Measurements from ENCODE around the gene PAPSS1.

The PAPSS1 gene

DNA sequence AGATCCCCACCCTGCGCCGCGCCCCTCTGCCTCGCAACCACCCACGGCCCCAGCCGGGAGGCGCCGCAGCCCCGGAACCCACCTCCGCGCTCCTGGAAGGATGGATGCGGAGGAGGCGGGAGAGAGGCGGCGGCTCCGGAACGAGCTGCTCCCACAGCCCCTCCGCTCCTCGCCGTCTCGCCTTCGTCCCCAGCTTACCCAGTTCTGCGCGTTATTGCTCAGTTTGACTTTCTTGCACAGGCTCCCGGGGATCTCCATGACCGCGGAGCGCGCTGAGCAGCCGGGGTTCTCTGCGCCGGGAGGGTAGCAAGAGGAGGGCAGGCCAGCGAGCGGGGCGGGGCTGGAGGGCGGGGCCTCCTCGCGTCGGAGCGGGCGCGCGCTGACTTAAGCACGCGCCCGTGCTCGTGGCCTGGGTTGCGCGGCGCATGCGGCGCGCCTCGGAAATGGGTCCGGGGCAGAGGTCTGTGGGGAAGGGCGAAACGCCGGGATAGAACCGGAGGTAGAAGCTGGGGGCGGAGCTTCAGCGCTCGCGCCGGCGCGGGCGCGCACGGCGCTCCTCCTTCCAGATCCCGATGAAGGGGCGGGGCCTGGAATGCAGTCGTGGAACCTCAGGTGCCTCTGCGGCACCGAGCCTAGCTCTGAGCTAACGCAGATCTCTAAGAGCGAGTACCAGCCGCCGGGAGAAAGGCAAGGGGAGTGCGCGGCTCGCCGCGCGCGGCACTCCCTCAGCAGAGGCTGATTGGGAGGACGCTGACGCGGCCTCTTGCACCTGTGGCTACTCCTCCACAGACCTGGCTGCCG is at the start of gene PAPSS1:
Gene PAPSS1, minus strand, starts transcription at position 313 of the 801 bp plus-strand sequence. Its CDS starts 55 bp downstream, at position 258.
- Mint-ChIP-seq H3K27ac (peak within 1 kb of the TSS; percentile 96), H3K4me1 (peaks cover 22 to 35% of the 10 kb centered on the region in 2 donors)
- peak; percentile 89 to 91 for ATAC-seq (replicated peaks)

GRCh38 chr4:107760281-107760947 is 40.4 kb upstream of the PAPSS1 start:
- Mint-ChIP-seq H3K27ac (no peak overlapping the region), H3K4me1 (peaks cover 9 to 11% of the 10 kb centered on the region in 2 donors), H3K9me3 (no peaks in the 10 kb centered on the region), H3K27me3 (peaks cover 0 to 9% of the 10 kb centered on the region in 2 donors), H3K36me3 (peaks cover 0 to 1% of the 10 kb centered on the region in 2 donors), H3K4me3 (no peak overlapping the region)
- ATAC-seq (replicated peaks), result no peak
- no peak for DNase-seq

More for the DNA sequence above, at the start of gene PAPSS1:
- Mint-ChIP-seq H3K36me3 (peaks cover 8 to 13% of the 10 kb centered on the region in 2 donors), H3K27me3 (peaks cover 4 to 6% of the 10 kb centered on the region in 2 donors), H3K9me3 (no peaks in the 10 kb centered on the region), H3K4me3 (peak within 1 kb of the TSS; percentile 96 to 97)
- DNase-seq, result peak; percentile 91

- no peak for ATAC-seq (replicated peaks)
- Mint-ChIP-seq H3K27ac (no peak overlapping the region), H3K27me3 (peaks cover 4 to 6% of the 10 kb centered on the region in 2 donors)
Observed at GRCh38 chr4:107757864-107758476, 37.9 kb upstream of the PAPSS1 start.

DNA sequence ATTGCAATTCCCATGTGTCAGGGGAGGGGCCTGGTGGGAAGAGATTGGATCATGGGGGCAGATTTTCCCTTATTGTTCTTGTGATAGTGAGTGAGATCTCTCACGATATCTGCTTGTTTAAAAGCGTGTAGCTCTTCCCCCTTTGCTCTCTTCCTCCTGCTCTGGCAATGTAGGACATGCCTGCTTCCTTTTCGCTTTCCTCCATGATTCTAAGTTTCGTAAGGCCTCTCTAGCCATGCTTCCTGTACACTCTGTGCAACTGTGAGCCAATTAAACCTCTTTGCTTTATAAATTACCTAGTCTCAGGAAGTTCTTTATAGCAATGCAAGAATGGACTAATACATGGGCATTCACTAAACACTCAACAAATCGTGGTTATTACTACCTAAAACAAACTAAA is 37.2 kb upstream of the PAPSS1 start:
- H3K4me3 Mint-ChIP-seq, result no peak overlapping the region
- DNase-seq (no peak), ATAC-seq (replicated peaks) (no peak)
- H3K27ac Mint-ChIP-seq, result no peak overlapping the region
- H3K4me1 Mint-ChIP-seq, result peaks cover 9 to 13% of the 10 kb centered on the region in 2 donors
- peaks cover 0 to 1% of the 10 kb centered on the region in 2 donors for H3K36me3 Mint-ChIP-seq
- H3K27me3 Mint-ChIP-seq, result peaks cover 4 to 6% of the 10 kb centered on the region in 2 donors
- H3K9me3 Mint-ChIP-seq, result no peaks in the 10 kb centered on the region

More at GRCh38 chr4:107757864-107758476, 37.9 kb upstream of the PAPSS1 start:
- no peak for DNase-seq
- H3K36me3 Mint-ChIP-seq, result peaks cover 0 to 1% of the 10 kb centered on the region in 2 donors
- peaks cover 9 to 13% of the 10 kb centered on the region in 2 donors for H3K4me1 Mint-ChIP-seq
- no peaks in the 10 kb centered on the region for H3K9me3 Mint-ChIP-seq
- H3K4me3 Mint-ChIP-seq, result no peak overlapping the region

GRCh38 chr4:107755841-107756356 is 35.9 kb upstream of the PAPSS1 start:
- Mint-ChIP-seq H3K4me3 (no peak overlapping the region), H3K27ac (peak overlapping the region; percentile 10), H3K4me1 (peaks cover 9 to 13% of the 10 kb centered on the region in 2 donors), H3K27me3 (peaks cover 0 to 4% of the 10 kb centered on the region in 2 donors), H3K36me3 (peaks cover 0 to 1% of the 10 kb centered on the region in 2 donors), H3K9me3 (no peaks in the 10 kb centered on the region)
- ATAC-seq (replicated peaks), result peak; percentile 75 to 77
- no peak for DNase-seq

DNA sequence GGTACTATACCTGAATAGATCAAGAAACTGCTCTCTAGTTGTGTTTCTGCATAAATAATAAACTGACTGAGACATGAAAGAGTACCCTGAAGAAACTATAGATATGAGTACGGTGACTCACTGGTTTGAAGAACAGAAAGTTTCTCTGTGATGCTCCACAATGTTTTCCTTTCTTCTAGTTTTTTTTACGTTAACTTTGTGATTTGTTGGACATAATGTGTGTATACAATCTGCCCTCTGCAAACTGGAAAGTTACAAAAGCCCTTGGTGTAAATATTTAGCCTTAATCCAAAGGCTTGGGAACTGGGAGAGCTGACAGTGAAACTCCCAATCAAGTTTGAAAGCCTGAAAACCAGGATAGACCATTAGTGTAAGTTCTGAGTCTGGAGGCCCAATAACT is 31.6 kb upstream of the PAPSS1 start:
- no peak for DNase-seq
- peaks cover 0 to 1% of the 10 kb centered on the region in 2 donors for H3K36me3 Mint-ChIP-seq
- no peak overlapping the region for H3K4me3 Mint-ChIP-seq
- H3K9me3 Mint-ChIP-seq, result no peaks in the 10 kb centered on the region
- peaks cover 9 to 13% of the 10 kb centered on the region in 2 donors for H3K4me1 Mint-ChIP-seq
- no peak overlapping the region for H3K27ac Mint-ChIP-seq
- peaks cover 27 to 34% of the 10 kb centered on the region in 2 donors for H3K27me3 Mint-ChIP-seq
- no peak for ATAC-seq (replicated peaks)

GRCh38 chr4:107747748-107748486 is 27.9 kb upstream of the PAPSS1 start:
- peaks cover 5 to 11% of the 10 kb centered on the region in 2 donors for H3K9me3 Mint-ChIP-seq
- H3K27me3 Mint-ChIP-seq, result peaks cover 26 to 49% of the 10 kb centered on the region in 2 donors
- no peak overlapping the region for H3K27ac Mint-ChIP-seq
- peaks cover 0 to 2% of the 10 kb centered on the region in 2 donors for H3K36me3 Mint-ChIP-seq
- ATAC-seq (replicated peaks), result no peak
- no peaks in the 10 kb centered on the region for H3K4me1 Mint-ChIP-seq
- no peak overlapping the region for H3K4me3 Mint-ChIP-seq
- DNase-seq, result no peak

DNA sequence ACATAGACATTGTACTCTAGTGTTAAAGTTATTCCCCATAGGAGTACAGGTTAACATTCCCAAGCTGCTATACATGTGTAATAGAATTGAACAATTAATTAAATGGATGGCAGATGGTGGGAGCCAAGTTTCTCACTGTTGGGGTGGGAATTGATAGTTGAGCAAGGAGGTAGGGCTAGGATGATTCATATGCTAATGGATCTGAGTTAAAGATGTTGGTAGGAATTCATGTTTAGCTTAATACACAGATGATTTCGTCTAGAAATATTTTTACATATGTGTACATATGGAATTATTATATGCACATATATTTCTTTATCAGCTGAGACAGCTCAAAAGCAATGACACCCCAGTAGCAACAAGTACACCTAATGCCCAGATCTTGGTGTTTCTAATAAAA is 26.1 kb upstream of the PAPSS1 start:
- peaks cover 0 to 2% of the 10 kb centered on the region in 2 donors for H3K36me3 Mint-ChIP-seq
- H3K4me3 Mint-ChIP-seq, result no peak overlapping the region
- DNase-seq (no peak), ATAC-seq (replicated peaks) (no peak)
- no peak overlapping the region for H3K27ac Mint-ChIP-seq
- peaks cover 5 to 15% of the 10 kb centered on the region in 2 donors for H3K9me3 Mint-ChIP-seq
- peaks cover 26 to 49% of the 10 kb centered on the region in 2 donors for H3K27me3 Mint-ChIP-seq
- no peaks in the 10 kb centered on the region for H3K4me1 Mint-ChIP-seq

DNA sequence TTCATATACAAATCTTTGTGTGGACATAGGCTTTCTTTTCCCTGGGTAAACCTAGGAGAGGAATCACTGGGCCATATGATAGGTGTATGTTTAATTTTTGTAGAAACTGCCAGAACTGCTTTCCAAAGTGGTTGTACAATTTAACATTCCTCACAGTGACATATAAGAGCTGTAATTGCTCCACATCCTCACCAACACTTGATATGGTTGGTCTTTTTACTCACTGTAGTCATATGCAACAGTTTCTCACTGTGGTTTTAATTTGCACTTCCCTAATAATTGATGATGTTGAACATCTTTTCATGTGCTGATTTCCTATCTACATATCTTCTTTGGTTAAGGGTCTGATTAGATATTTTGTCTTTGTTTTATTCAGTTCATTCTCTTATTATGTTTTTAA is 24.5 kb upstream of the PAPSS1 start:
- Mint-ChIP-seq H3K36me3 (peaks cover 0 to 2% of the 10 kb centered on the region in 2 donors), H3K9me3 (peaks cover 5 to 15% of the 10 kb centered on the region in 2 donors), H3K27ac (no peak overlapping the region), H3K27me3 (peaks cover 20 to 40% of the 10 kb centered on the region in 2 donors), H3K4me3 (no peak overlapping the region), H3K4me1 (no peaks in the 10 kb centered on the region)
- ATAC-seq (replicated peaks) (no peak), DNase-seq (no peak)

GRCh38 chr4:107743532-107743931 is 23.5 kb upstream of the PAPSS1 start:
- ATAC-seq (replicated peaks), result no peak
- no peaks in the 10 kb centered on the region for H3K4me1 Mint-ChIP-seq
- peaks cover 5 to 15% of the 10 kb centered on the region in 2 donors for H3K9me3 Mint-ChIP-seq
- no peak overlapping the region for H3K4me3 Mint-ChIP-seq
- H3K36me3 Mint-ChIP-seq, result peaks cover 0 to 2% of the 10 kb centered on the region in 2 donors
- peaks cover 14 to 32% of the 10 kb centered on the region in 2 donors for H3K27me3 Mint-ChIP-seq
- DNase-seq, result no peak
- no peak overlapping the region for H3K27ac Mint-ChIP-seq

GRCh38 chr4:107742791-107743190 is 22.8 kb upstream of the PAPSS1 start:
- no peak for DNase-seq
- Mint-ChIP-seq H3K9me3 (peaks cover 5 to 15% of the 10 kb centered on the region in 2 donors), H3K27ac (no peak overlapping the region), H3K4me3 (no peak overlapping the region), H3K36me3 (peaks cover 0 to 2% of the 10 kb centered on the region in 2 donors), H3K4me1 (no peaks in the 10 kb centered on the region), H3K27me3 (peaks cover 9 to 24% of the 10 kb centered on the region in 2 donors)
- no peak for ATAC-seq (replicated peaks)

DNA sequence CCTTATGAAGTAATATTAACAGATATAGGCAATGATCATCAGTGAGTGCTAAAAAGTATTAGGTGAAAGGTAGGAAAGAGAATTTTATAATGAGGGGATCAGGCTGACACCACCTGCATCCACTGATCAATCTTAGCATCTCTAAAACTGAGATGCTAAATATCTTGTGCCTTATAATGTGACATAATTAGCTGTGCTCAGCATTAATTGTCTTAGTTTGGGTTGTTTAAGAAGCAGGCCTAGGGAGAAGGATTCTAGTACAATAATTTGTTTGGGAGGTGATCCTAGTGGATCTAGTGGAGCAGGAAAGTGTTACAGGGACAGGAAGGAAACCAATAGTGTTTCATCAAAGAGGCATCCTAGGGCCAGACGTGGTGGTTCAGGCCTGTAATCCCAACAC is 22.2 kb upstream of the PAPSS1 start:
- DNase-seq, result no peak
- Mint-ChIP-seq H3K27ac (no peak overlapping the region), H3K4me1 (no peaks in the 10 kb centered on the region), H3K36me3 (peaks cover 0 to 2% of the 10 kb centered on the region in 2 donors), H3K27me3 (peaks cover 9 to 20% of the 10 kb centered on the region in 2 donors), H3K4me3 (no peak overlapping the region), H3K9me3 (peaks cover 5 to 15% of the 10 kb centered on the region in 2 donors)
- no peak for ATAC-seq (replicated peaks)

- Mint-ChIP-seq H3K4me3 (no peak overlapping the region), H3K9me3 (peaks cover 5 to 15% of the 10 kb centered on the region in 2 donors), H3K27ac (no peak overlapping the region), H3K4me1 (no peaks in the 10 kb centered on the region), H3K36me3 (peaks cover 0 to 2% of the 10 kb centered on the region in 2 donors), H3K27me3 (peaks cover 4 to 9% of the 10 kb centered on the region in 2 donors)
- no peak for DNase-seq
- no peak for ATAC-seq (replicated peaks)
Observed at GRCh38 chr4:107740950-107741701, 21.1 kb upstream of the PAPSS1 start.
